Measurements from ENCODE around the gene LEP. TPM values are rescaled to one million over a fixed set of nuclear protein-coding genes. Genes with fewer than 3 reads are reported as not detected.

The LEP gene
- total RNA-seq, 1 experiment from 2014 or later: not detected

DNA sequence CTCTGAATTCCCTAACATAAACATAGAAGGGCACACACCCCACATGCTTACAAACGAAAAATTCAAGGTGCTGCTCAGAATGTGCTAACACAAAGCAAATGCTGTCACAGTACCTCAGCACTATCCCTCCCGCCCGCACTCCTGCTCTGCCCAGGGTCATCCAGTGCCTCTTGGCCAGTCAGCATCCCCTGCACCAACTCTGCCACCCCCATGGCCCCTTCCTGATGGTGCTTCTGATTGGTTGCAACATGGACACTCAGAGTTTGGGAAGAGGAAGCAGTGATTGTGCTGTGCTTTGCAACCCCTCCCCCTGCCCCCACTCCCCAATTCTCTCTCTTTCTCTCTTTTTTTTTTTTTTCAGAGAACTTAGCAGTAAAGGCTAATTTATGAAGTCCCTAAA is 13.8 kb upstream of the LEP start:
- H3K27ac Mint-ChIP-seq: no peak overlapping the region
- H3K4me3 Mint-ChIP-seq: no peak overlapping the region
- H3K9me3 Mint-ChIP-seq: peaks cover 7% of the 10 kb centered on the region; the same call in 1 of the 2 replicates
- H3K27me3 Mint-ChIP-seq (ENCODE audit: low read depth): peaks cover 22% of the 10 kb centered on the region
- DNase-seq (ENCODE audit: low spot score): no peak
- TF ChIP-seq, protein P1, sequence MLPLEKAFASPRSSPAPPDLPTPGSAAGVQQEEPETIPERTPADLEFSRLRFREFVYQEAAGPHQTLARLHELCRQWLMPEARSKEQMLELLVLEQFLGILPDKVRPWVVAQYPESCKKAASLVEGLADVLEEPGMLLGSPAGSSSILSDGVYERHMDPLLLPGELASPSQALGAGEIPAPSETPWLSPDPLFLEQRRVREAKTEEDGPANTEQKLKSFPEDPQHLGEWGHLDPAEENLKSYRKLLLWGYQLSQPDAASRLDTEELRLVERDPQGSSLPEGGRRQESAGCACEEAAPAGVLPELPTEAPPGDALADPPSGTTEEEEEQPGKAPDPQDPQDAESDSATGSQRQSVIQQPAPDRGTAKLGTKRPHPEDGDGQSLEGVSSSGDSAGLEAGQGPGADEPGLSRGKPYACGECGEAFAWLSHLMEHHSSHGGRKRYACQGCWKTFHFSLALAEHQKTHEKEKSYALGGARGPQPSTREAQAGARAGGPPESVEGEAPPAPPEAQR (CRISPR knock-in tag; IDR thresholded peaks at IDR 0.05): no peak
- TF ChIP-seq, protein P2, sequence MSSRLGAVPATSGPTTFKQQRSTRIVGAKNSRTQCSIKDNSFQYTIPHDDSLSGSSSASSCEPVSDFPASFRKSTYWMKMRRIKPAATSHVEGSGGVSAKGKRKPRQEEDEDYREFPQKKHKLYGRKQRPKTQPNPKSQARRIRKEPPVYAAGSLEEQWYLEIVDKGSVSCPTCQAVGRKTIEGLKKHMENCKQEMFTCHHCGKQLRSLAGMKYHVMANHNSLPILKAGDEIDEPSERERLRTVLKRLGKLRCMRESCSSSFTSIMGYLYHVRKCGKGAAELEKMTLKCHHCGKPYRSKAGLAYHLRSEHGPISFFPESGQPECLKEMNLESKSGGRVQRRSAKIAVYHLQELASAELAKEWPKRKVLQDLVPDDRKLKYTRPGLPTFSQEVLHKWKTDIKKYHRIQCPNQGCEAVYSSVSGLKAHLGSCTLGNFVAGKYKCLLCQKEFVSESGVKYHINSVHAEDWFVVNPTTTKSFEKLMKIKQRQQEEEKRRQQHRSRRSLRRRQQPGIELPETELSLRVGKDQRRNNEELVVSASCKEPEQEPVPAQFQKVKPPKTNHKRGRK (CRISPR knock-in tag; IDR thresholded peaks at IDR 0.05; ENCODE audit: borderline replicate concordance): no peak
- TF ChIP-seq, protein P3, sequence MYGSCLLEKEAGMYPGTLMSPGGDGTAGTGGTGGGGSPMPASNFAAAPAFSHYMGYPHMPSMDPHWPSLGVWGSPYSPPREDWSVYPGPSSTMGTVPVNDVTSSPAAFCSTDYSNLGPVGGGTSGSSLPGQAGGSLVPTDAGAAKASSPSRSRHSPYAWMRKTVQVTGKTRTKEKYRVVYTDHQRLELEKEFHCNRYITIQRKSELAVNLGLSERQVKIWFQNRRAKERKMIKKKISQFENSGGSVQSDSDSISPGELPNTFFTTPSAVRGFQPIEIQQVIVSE (CRISPR knock-in tag; IDR thresholded peaks at IDR 0.05; ENCODE audit: borderline replicate concordance): no peak
- TF ChIP-seq IRF2 (CRISPR knock-in tag; IDR thresholded peaks at IDR 0.05; ENCODE audit: borderline replicate concordance, low read depth) (no peak), ZNF219 (CRISPR knock-in tag; IDR thresholded peaks at IDR 0.05; ENCODE audit: borderline replicate concordance) (no peak), ZNF263 (CRISPR knock-in tag; IDR thresholded peaks at IDR 0.05; ENCODE audit: low read depth) (no peak)
- CTCF ChIA-PET: interaction anchor here (1.6 to 2.2 kb wide), 2 partner anchors 18 to 91 kb away, joined by 4 to 8 read pairs; no protein-coding TSS in a partner anchor
- peaks cover 17% of the 10 kb centered on the region for H3K4me1 Mint-ChIP-seq
- POLR2A ChIA-PET: no interaction called here
- ATAC-seq: no peak
- no peaks in the 10 kb centered on the region for H3K36me3 Mint-ChIP-seq

DNA sequence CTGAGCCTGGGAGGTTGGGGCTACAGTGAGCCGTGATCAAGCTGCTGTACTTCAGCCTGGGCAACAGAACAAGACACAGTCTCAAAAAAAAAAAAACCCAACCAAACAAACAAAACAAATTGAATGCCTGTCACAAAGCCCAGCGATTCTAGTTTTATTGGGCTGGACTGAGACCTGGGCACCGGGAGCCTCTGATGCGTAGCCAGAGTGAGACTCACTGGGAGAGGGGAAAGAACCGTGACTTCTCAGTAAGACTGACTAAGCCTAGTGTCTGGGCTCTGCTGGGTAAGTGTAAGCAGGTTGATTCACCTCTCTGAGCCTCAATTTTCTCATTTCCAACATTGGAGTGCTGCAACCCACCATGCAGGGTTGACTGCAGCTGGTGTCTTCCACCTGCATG is 10.1 kb upstream of the LEP start:
- DNase-seq (ENCODE audit: low spot score): no peak
- peaks cover 19% of the 10 kb centered on the region for H3K27me3 Mint-ChIP-seq (ENCODE audit: low read depth)
- CTCF ChIA-PET: no interaction called here
- H3K36me3 Mint-ChIP-seq: no peaks in the 10 kb centered on the region
- H3K27ac Mint-ChIP-seq: no peak overlapping the region
- peaks cover 7% of the 10 kb centered on the region; the same call in 1 of the 2 replicates for H3K9me3 Mint-ChIP-seq
- POLR2A ChIA-PET: interaction anchor here (0.6 kb wide), 1 partner anchor 129 kb away, joined by 3 read pairs; no protein-coding TSS in a partner anchor
- no peak for ATAC-seq
- no peak overlapping the region for H3K4me3 Mint-ChIP-seq
- H3K4me1 Mint-ChIP-seq: peaks cover 20% of the 10 kb centered on the region
- no peak for TF ChIP-seq HMGA2 (CRISPR knock-in tag; IDR thresholded peaks at IDR 0.05)
- no peak for TF ChIP-seq GRHL2 (CRISPR knock-in tag; IDR thresholded peaks at IDR 0.05; ENCODE audit: insufficient replicate concordance, severe bottlenecking)
- TF ChIP-seq, protein P4, sequence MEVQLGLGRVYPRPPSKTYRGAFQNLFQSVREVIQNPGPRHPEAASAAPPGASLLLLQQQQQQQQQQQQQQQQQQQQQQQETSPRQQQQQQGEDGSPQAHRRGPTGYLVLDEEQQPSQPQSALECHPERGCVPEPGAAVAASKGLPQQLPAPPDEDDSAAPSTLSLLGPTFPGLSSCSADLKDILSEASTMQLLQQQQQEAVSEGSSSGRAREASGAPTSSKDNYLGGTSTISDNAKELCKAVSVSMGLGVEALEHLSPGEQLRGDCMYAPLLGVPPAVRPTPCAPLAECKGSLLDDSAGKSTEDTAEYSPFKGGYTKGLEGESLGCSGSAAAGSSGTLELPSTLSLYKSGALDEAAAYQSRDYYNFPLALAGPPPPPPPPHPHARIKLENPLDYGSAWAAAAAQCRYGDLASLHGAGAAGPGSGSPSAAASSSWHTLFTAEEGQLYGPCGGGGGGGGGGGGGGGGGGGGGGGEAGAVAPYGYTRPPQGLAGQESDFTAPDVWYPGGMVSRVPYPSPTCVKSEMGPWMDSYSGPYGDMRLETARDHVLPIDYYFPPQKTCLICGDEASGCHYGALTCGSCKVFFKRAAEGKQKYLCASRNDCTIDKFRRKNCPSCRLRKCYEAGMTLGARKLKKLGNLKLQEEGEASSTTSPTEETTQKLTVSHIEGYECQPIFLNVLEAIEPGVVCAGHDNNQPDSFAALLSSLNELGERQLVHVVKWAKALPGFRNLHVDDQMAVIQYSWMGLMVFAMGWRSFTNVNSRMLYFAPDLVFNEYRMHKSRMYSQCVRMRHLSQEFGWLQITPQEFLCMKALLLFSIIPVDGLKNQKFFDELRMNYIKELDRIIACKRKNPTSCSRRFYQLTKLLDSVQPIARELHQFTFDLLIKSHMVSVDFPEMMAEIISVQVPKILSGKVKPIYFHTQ (CRISPR knock-in tag; IDR thresholded peaks at IDR 0.05): no peak
- no peak for TF ChIP-seq SOX15 (CRISPR knock-in tag; IDR thresholded peaks at IDR 0.05)
- TF ChIP-seq NR3C1 (CRISPR knock-in tag; conservative IDR thresholded peaks at IDR 0.05; ENCODE audit: low read depth): no peak
- TF ChIP-seq KAT7 (CRISPR knock-in tag; IDR thresholded peaks at IDR 0.05; ENCODE audit: borderline replicate concordance): no peak
- no peak for TF ChIP-seq TP53 (CRISPR knock-in tag; IDR thresholded peaks at IDR 0.05)
- no peak for TF ChIP-seq EMX1 (CRISPR knock-in tag; IDR thresholded peaks at IDR 0.05)
- TF ChIP-seq, protein P5, sequence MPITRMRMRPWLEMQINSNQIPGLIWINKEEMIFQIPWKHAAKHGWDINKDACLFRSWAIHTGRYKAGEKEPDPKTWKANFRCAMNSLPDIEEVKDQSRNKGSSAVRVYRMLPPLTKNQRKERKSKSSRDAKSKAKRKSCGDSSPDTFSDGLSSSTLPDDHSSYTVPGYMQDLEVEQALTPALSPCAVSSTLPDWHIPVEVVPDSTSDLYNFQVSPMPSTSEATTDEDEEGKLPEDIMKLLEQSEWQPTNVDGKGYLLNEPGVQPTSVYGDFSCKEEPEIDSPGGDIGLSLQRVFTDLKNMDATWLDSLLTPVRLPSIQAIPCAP (CRISPR knock-in tag; IDR thresholded peaks at IDR 0.05): no peak
- TF ChIP-seq, protein P6, sequence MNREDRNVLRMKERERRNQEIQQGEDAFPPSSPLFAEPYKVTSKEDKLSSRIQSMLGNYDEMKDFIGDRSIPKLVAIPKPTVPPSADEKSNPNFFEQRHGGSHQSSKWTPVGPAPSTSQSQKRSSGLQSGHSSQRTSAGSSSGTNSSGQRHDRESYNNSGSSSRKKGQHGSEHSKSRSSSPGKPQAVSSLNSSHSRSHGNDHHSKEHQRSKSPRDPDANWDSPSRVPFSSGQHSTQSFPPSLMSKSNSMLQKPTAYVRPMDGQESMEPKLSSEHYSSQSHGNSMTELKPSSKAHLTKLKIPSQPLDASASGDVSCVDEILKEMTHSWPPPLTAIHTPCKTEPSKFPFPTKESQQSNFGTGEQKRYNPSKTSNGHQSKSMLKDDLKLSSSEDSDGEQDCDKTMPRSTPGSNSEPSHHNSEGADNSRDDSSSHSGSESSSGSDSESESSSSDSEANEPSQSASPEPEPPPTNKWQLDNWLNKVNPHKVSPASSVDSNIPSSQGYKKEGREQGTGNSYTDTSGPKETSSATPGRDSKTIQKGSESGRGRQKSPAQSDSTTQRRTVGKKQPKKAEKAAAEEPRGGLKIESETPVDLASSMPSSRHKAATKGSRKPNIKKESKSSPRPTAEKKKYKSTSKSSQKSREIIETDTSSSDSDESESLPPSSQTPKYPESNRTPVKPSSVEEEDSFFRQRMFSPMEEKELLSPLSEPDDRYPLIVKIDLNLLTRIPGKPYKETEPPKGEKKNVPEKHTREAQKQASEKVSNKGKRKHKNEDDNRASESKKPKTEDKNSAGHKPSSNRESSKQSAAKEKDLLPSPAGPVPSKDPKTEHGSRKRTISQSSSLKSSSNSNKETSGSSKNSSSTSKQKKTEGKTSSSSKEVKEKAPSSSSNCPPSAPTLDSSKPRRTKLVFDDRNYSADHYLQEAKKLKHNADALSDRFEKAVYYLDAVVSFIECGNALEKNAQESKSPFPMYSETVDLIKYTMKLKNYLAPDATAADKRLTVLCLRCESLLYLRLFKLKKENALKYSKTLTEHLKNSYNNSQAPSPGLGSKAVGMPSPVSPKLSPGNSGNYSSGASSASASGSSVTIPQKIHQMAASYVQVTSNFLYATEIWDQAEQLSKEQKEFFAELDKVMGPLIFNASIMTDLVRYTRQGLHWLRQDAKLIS (CRISPR knock-in tag; IDR thresholded peaks at IDR 0.05; ENCODE audit: borderline replicate concordance): no peak
- TF ChIP-seq ZNF317 (CRISPR knock-in tag; IDR thresholded peaks at IDR 0.05; ENCODE audit: borderline replicate concordance, low read depth): no peak
- no peak for TF ChIP-seq MXD4 (CRISPR knock-in tag; IDR thresholded peaks at IDR 0.05; ENCODE audit: borderline replicate concordance)
- no peak for TF ChIP-seq NFE2L1 (CRISPR knock-in tag; IDR thresholded peaks at IDR 0.05)
- TF ChIP-seq, protein P7, sequence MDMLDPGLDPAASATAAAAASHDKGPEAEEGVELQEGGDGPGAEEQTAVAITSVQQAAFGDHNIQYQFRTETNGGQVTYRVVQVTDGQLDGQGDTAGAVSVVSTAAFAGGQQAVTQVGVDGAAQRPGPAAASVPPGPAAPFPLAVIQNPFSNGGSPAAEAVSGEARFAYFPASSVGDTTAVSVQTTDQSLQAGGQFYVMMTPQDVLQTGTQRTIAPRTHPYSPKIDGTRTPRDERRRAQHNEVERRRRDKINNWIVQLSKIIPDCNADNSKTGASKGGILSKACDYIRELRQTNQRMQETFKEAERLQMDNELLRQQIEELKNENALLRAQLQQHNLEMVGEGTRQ (CRISPR knock-in tag; IDR thresholded peaks at IDR 0.05): no peak
- TF ChIP-seq, protein P8, sequence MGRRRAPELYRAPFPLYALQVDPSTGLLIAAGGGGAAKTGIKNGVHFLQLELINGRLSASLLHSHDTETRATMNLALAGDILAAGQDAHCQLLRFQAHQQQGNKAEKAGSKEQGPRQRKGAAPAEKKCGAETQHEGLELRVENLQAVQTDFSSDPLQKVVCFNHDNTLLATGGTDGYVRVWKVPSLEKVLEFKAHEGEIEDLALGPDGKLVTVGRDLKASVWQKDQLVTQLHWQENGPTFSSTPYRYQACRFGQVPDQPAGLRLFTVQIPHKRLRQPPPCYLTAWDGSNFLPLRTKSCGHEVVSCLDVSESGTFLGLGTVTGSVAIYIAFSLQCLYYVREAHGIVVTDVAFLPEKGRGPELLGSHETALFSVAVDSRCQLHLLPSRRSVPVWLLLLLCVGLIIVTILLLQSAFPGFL (CRISPR knock-in tag; IDR thresholded peaks at IDR 0.05; ENCODE audit: borderline replicate concordance): no peak

Data from WTC11 (cell line).